ENCODE data around the gene APOBEC3F. TPM values are rescaled to one million over a fixed set of nuclear protein-coding genes. Genes with fewer than 3 reads are reported as not detected.
"Not testable (repeated sequence)": the region's sequence is repeated elsewhere in the genome, so short reads cannot be mapped to it uniquely, and the experiment has no call there.

The APOBEC3F gene
- total RNA-seq, 2 experiments from 2014 or later: 3.7 to 20.7 TPM

- Histone ChIP-seq H3K4me1 (ENCODE audit: insufficient read depth, low read length, poor library complexity, severe bottlenecking) (peaks cover 34% of the 10 kb centered on the region), H3K36me3 (ENCODE audit: insufficient read depth, low read length) (no peaks in the 10 kb centered on the region), H3K27ac (ENCODE audit: low read depth, low read length, poor library complexity, severe bottlenecking) (peak within 1 kb of the TSS; percentile 56), H3K9me2 (ENCODE audit: insufficient read depth, low read length) (no peaks in the 10 kb centered on the region), H4K20me1 (ENCODE audit: insufficient read depth, low read length) (no peaks in the 10 kb centered on the region), H2AFZ (ENCODE audit: low read length) (peak within 1 kb of the TSS; percentile 93), H3K9me3 (ENCODE audit: low read length) (no peaks in the 10 kb centered on the region), H3K4me3 (ENCODE audit: low read depth, low read length, poor library complexity, severe bottlenecking) (peak within 1 kb of the TSS; percentile 61), H3K79me2 (ENCODE audit: insufficient read depth, low read depth, low read length) (peaks cover 5% of the 10 kb centered on the region; the same call in 1 of the 2 replicates), H3K4me2 (ENCODE audit: low read length) (peak within 1 kb of the TSS; percentile 53)
- DNase-seq (ENCODE audit: low spot score): peak; percentile 70
- intact Hi-C loops (cut with micrococcal nuclease; ENCODE audit: unreplicated experiment): loop anchor here (2.0 to 5.0 kb wide), 2 partner anchors 53 to 101 kb away; no protein-coding TSS in a partner anchor
- CTCF ChIA-PET (ENCODE audit: unreplicated experiment): interaction anchor here (0.6 to 0.8 kb wide), 2 partner anchors 54 to 85 kb away, joined by 3 to 7 read pairs; no protein-coding TSS in a partner anchor
- no TSS peak for BruUV-seq (replicated peaks)
- POLR2A ChIA-PET: interaction anchor here (0.6 to 1.0 kb wide), 4 partner anchors 35 to 135 kb away, joined by 3 to 5 read pairs (median 4); no protein-coding TSS in a partner anchor
- TF ChIP-seq CTCF (conservative IDR thresholded peaks at IDR 0.05; ENCODE audit: low read length) (no peak), EZH2phosphoT487 (IDR thresholded peaks at IDR 0.05; ENCODE audit: borderline replicate concordance, low read depth, low read length) (no peak)
Measured at GRCh38 chr22:39013942-39014722, 26.5 kb upstream of the APOBEC3F start, which contains the start of gene APOBEC3C. Gene APOBEC3C (plus strand): TSS chr22:39014257. CDS start chr22:39014363, 106 bp downstream.

GRCh38 chr22:39014723-39015121 lies 25.9 kb upstream of the APOBEC3F start:
- Histone ChIP-seq H3K4me1 (ENCODE audit: insufficient read depth, low read length, poor library complexity, severe bottlenecking) (peaks cover 39% of the 10 kb centered on the region), H3K4me3 (ENCODE audit: low read depth, low read length, poor library complexity, severe bottlenecking) (peak overlapping the region; percentile 61), H3K4me2 (ENCODE audit: low read length) (peak overlapping the region; percentile 53), H3K27ac (ENCODE audit: low read depth, low read length, poor library complexity, severe bottlenecking) (peak overlapping the region; percentile 56), H2AFZ (ENCODE audit: low read length) (peak overlapping the region; percentile 93)
- DNase-seq (ENCODE audit: low spot score): peak; percentile 16
- not testable (repeated sequence) for H3K36me3 ChIP-seq (ENCODE audit: insufficient read depth, low read length); H3K9me3 ChIP-seq (ENCODE audit: low read length); BruUV-seq (replicated peaks); H3K79me2 ChIP-seq (ENCODE audit: insufficient read depth, low read depth, low read length); H3K9me2 ChIP-seq (ENCODE audit: insufficient read depth, low read length); H4K20me1 ChIP-seq (ENCODE audit: insufficient read depth, low read length)
- CTCF ChIA-PET (ENCODE audit: unreplicated experiment): interaction anchor here (0.6 to 0.8 kb wide), 2 partner anchors 53 to 84 kb away, joined by 3 to 7 read pairs; no protein-coding TSS in a partner anchor
- POLR2A ChIA-PET: interaction anchor here (0.6 to 1.5 kb wide), 4 partner anchors 8 to 134 kb away, joined by 3 to 5 read pairs (median 4); no protein-coding TSS in a partner anchor
- intact Hi-C loops (cut with micrococcal nuclease; ENCODE audit: unreplicated experiment): loop anchor here (2.0 to 5.0 kb wide), 2 partner anchors 53 to 100 kb away; no protein-coding TSS in a partner anchor

DNA sequence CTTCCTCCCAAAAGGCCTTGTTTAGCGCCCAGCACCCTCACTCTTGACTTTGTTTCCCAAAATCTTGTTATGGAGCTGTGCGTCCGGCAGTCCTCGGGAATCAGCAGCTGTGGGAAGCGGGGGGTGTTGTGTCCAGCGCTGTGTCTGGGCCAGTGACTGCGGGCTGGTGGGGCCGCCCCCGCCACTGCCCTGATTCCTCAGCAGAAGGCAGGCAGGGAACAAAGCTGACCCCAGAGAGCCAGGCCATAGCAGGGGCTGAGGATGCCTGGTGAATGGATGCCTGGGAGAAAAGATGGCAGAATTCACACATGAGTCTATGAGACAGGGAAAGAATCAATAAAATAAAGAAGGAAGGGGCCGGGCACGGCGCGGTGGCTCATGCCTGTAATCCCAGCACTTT lies 24.1 kb upstream of the APOBEC3F start:
- H3K79me2 ChIP-seq (ENCODE audit: insufficient read depth, low read depth, low read length): peaks cover 11% of the 10 kb centered on the region; the same call in 1 of the 2 replicates
- no TSS peak for BruUV-seq (replicated peaks)
- H2AFZ ChIP-seq (ENCODE audit: low read length): no peak overlapping the region
- no peak overlapping the region for H3K4me2 ChIP-seq (ENCODE audit: low read length)
- POLR2A ChIA-PET: interaction anchor here (0.6 kb wide), 1 partner anchor 146 kb away, joined by 3 read pairs; no protein-coding TSS in a partner anchor
- no peaks in the 10 kb centered on the region for H3K9me3 ChIP-seq (ENCODE audit: low read length)
- TF ChIP-seq CTCF (conservative IDR thresholded peaks at IDR 0.05; ENCODE audit: low read length) (no peak), EZH2phosphoT487 (IDR thresholded peaks at IDR 0.05; ENCODE audit: borderline replicate concordance, low read depth, low read length) (no peak)
- CTCF ChIA-PET (ENCODE audit: unreplicated experiment): no interaction called here
- intact Hi-C loops (cut with micrococcal nuclease; ENCODE audit: unreplicated experiment): no loop called here
- H3K4me3 ChIP-seq (ENCODE audit: low read depth, low read length, poor library complexity, severe bottlenecking): no peak overlapping the region
- H3K4me1 ChIP-seq (ENCODE audit: insufficient read depth, low read length, poor library complexity, severe bottlenecking): peaks cover 41% of the 10 kb centered on the region
- no peaks in the 10 kb centered on the region for H3K36me3 ChIP-seq (ENCODE audit: insufficient read depth, low read length)
- no peaks in the 10 kb centered on the region for H4K20me1 ChIP-seq (ENCODE audit: insufficient read depth, low read length)
- DNase-seq (ENCODE audit: low spot score): no peak
- H3K9me2 ChIP-seq (ENCODE audit: insufficient read depth, low read length): no peaks in the 10 kb centered on the region
- no peak overlapping the region for H3K27ac ChIP-seq (ENCODE audit: low read depth, low read length, poor library complexity, severe bottlenecking)
